Body of pancreas (tissue), 4 donors: ENCODE measurements around the gene OR6N1. TPM values are rescaled to one million over a fixed set of nuclear protein-coding genes. Genes with fewer than 3 reads are reported as not detected.

ENCODE experiments used
- ATAC-seq: fragments of 150-250 bp; one replicate; pipeline ENCODE4 v1.9.1; 2016
- DNase-seq, 4 donors: peaks; one replicate each; pipeline ENCODE4 v3.0.0-alpha.2; 2019
- H3K27ac ChIP-seq, 4 donors: fragments of 200-600 bp; sonication (generic); 1 replicate in 3 of 4; 2 replicates in 1 of 4; pipeline versions ENCODE4 v1.5.1 to v1.6.1; 2016 to 2019; ENCODE audit warnings: mild to moderate bottlenecking in 1 of 4, mixed read lengths in 1 of 4, moderate library complexity in 1 of 4
- H3K27me3 ChIP-seq, 2 donors: fragments of 200-600 bp; sonication (generic); one replicate each; pipeline ENCODE4 v1.6.0; 2016; ENCODE audit warnings: mild to moderate bottlenecking in 1 of 2
- H3K36me3 ChIP-seq, 2 donors: fragments of 200-600 bp; sonication (generic); replicated peaks in 1 of 2; 2 replicates each; pipeline ENCODE4 v1.5.1; 2016; ENCODE audit warnings: low read depth in 2 of 2; ENCODE audit not compliant: insufficient read depth in 1 of 2
- H3K4me1 ChIP-seq: fragments of 200-600 bp; sonication (generic); one replicate; pipeline ENCODE4 v1.6.0; 2016
- H3K4me3 ChIP-seq, 2 donors: fragments of 200-600 bp; sonication (generic); 1 replicate in 1 of 2; 2 replicates in 1 of 2; pipeline ENCODE4 v1.5.1; 2016 to 2019
- H3K9me3 ChIP-seq, 3 donors: fragments of 200-600 bp; sonication (generic); 1 replicate in 2 of 3; 2 replicates in 1 of 3; pipeline ENCODE4 v1.5.1; 2016
- POLR2A ChIP-seq, 3 donors: fragments of 450-650 bp; IDR thresholded peaks; one replicate each; pipeline ENCODE4 v1.6.1; 2016; ENCODE audit warnings: antibody characterized with exemption in 3 of 3, mild to moderate bottlenecking in 2 of 3
- WGBS, 2 donors: methylation state at CpG; one replicate each; pipeline ENCODE4 v1.1.5; 2017; 5-methylcytosine and 5-hydroxymethylcytosine counted together
- intact Hi-C: fragments of 100-400 bp; cut with DNase I; formaldehyde crosslinking; loops from one replicate; pipeline ENCODE4 v1.15.1; 2023
- total RNA-seq, 2 donors: library from RNA; depleted of rRNA; stranded (reverse); fragments of >200 nt; gene quantifications; one replicate each; pipeline ENCODE4 v1.1.0, GENCODE V29; 2016
- TF ChIP-seq, protein P1 (sequence below), 7 experiments: fragments of 450-650 bp in 4 of 7; fragments of 200-600 bp in 3 of 7; sonication (generic) in 3 of 7; IDR thresholded peaks; one replicate each; pipeline ENCODE4 v1.5.1; 2016 to 2019; ENCODE audit warnings: antibody characterized with exemption in 7 of 7

Gene OR6N1
- total RNA-seq, 2 donors from 2014 or later, result not detected

- Histone ChIP-seq H3K9me3 (no peaks in the 10 kb centered on the region), H3K27me3 (peaks cover 0 to 5% of the 10 kb centered on the region in 2 donors), H3K4me3 (no peak overlapping the region), H3K27ac (peak overlapping the region in 1 of 4 donors; percentile 21), H3K4me1 (no peaks in the 10 kb centered on the region), H3K36me3 (no peaks in the 10 kb centered on the region)
- WGBS, 2 donors, result 58 to 68% methylated on average over 2 of the region's 2 CpGs
- DNase-seq (no peak), ATAC-seq (no peak)
- TF ChIP-seq, protein P1, sequence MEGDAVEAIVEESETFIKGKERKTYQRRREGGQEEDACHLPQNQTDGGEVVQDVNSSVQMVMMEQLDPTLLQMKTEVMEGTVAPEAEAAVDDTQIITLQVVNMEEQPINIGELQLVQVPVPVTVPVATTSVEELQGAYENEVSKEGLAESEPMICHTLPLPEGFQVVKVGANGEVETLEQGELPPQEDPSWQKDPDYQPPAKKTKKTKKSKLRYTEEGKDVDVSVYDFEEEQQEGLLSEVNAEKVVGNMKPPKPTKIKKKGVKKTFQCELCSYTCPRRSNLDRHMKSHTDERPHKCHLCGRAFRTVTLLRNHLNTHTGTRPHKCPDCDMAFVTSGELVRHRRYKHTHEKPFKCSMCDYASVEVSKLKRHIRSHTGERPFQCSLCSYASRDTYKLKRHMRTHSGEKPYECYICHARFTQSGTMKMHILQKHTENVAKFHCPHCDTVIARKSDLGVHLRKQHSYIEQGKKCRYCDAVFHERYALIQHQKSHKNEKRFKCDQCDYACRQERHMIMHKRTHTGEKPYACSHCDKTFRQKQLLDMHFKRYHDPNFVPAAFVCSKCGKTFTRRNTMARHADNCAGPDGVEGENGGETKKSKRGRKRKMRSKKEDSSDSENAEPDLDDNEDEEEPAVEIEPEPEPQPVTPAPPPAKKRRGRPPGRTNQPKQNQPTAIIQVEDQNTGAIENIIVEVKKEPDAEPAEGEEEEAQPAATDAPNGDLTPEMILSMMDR (IDR thresholded peaks at IDR 0.05), result no peak
- no peak for TF ChIP-seq POLR2A (IDR thresholded peaks at IDR 0.05)
- intact Hi-C loops, result no loop called here
Observed at GRCh38 chr1:158800526-158800925, 28.5 kb upstream of the OR6N1 start.

- H3K4me3 ChIP-seq, result no peak overlapping the region
- H3K4me1 ChIP-seq, result no peaks in the 10 kb centered on the region
- intact Hi-C loops, result no loop called here
- H3K9me3 ChIP-seq, result no peaks in the 10 kb centered on the region
- no peak overlapping the region for H3K27ac ChIP-seq
- DNase-seq (no peak), ATAC-seq (no peak)
- H3K27me3 ChIP-seq, result peaks cover 0 to 5% of the 10 kb centered on the region in 2 donors
- no peaks in the 10 kb centered on the region for H3K36me3 ChIP-seq
- TF ChIP-seq, protein P1 (IDR thresholded peaks at IDR 0.05), result no peak
- TF ChIP-seq POLR2A (IDR thresholded peaks at IDR 0.05), result no peak
- 58 to 68% methylated on average over 4 of the region's 4 CpGs for WGBS, 2 donors
Observed at GRCh38 chr1:158799689-158800088, 27.7 kb upstream of the OR6N1 start.

DNA sequence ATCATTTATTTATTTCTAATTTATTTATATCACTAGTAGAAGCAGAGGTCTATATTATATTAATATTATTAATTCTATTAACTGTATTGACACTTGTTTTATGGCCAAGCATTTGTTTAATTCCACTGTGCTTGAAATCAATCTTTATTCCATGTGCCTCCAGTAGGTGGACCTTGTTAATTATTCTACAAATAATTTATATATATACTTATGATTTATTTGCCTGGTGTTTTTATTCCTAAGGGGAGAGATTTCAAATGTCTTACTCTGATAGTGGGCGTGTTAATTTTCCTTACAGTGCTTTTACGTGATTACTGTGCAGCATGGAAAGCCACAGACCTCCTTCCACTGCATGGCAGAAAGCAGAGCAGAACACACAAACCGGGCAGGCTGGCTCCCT is 26.5 kb upstream of the OR6N1 start:
- WGBS, 2 donors, result 45 to 52% methylated on average over 3 of the region's 3 CpGs
- Histone ChIP-seq H3K27ac (no peak overlapping the region), H3K27me3 (peaks cover 0 to 5% of the 10 kb centered on the region in 2 donors), H3K4me3 (no peak overlapping the region), H3K9me3 (no peaks in the 10 kb centered on the region), H3K4me1 (no peaks in the 10 kb centered on the region), H3K36me3 (no peaks in the 10 kb centered on the region)
- no peak for TF ChIP-seq POLR2A (IDR thresholded peaks at IDR 0.05)
- TF ChIP-seq, protein P1 (IDR thresholded peaks at IDR 0.05), result no peak
- DNase-seq, result no peak
- intact Hi-C loops, result no loop called here
- no peak for ATAC-seq

GRCh38 chr1:158794247-158794646 is 22.3 kb upstream of the OR6N1 start:
- no peak overlapping the region for H3K27ac ChIP-seq
- no peak overlapping the region for H3K4me3 ChIP-seq
- H3K4me1 ChIP-seq, result no peaks in the 10 kb centered on the region
- no peaks in the 10 kb centered on the region for H3K36me3 ChIP-seq
- TF ChIP-seq POLR2A (IDR thresholded peaks at IDR 0.05), result no peak
- TF ChIP-seq, protein P1 (IDR thresholded peaks at IDR 0.05), result no peak
- ATAC-seq (no peak), DNase-seq (no peak)
- WGBS, 2 donors, result 39 to 47% methylated on average over 6 of the region's 6 CpGs
- no peaks in the 10 kb centered on the region for H3K9me3 ChIP-seq
- H3K27me3 ChIP-seq, result peaks cover 0 to 5% of the 10 kb centered on the region in 2 donors
- intact Hi-C loops, result no loop called here

DNA sequence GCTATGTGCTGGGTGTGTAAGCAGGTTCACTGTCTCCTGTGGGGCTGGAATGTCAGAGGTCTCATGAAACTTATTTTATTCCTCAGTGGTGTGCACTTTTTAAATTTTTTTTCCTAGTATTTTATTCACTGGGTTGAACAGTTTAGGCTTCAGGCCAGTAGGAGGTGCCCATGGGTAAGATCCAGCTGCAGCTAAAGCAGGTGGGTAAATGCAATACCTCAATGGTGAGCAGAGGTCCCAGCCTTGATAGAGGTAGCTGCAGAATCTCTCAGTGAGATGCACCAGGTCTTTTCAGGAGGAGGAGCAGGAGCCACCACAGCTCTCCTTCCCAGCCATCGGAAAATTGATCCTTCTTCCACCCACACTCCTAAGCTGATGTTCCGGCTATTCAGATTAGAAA is 21.6 kb upstream of the OR6N1 start:
- Histone ChIP-seq H3K9me3 (no peaks in the 10 kb centered on the region), H3K36me3 (no peaks in the 10 kb centered on the region), H3K4me3 (no peak overlapping the region), H3K27ac (no peak overlapping the region), H3K4me1 (no peaks in the 10 kb centered on the region), H3K27me3 (no peaks in the 10 kb centered on the region)
- WGBS, 2 donors, result 55 to 59% methylated on average over 2 of the region's 2 CpGs
- TF ChIP-seq POLR2A (IDR thresholded peaks at IDR 0.05), result no peak
- TF ChIP-seq, protein P1 (IDR thresholded peaks at IDR 0.05), result peak in 1 of 7 experiments; percentile 12
- DNase-seq (no peak), ATAC-seq (no peak)
- intact Hi-C loops, result no loop called here
